Endodermal cell (in vitro differentiated cells): Measurements from ENCODE around the gene SCGB1A1. TPM values are rescaled to one million over a fixed set of nuclear protein-coding genes. Genes with fewer than 3 reads are reported as not detected.
A peak's percentile ranks its signal among the peaks of the same experiment; 100 is the strongest.

Source experiments
- DNase-seq: peaks from one replicate; pipeline ENCODE4 v3.0.0-alpha.2; 2017
- H3K27ac ChIP-seq: 2 replicates; pipeline ENCODE4 v1.5.1; 2013; ENCODE audit warnings: mild to moderate bottlenecking, low read depth, low read length, moderate library complexity
- H3K27me3 ChIP-seq: 2 replicates; pipeline ENCODE4 v1.6.1; 2013; ENCODE audit warnings: mild to moderate bottlenecking, low read length, moderate library complexity; ENCODE audit not compliant: insufficient read depth, control insufficient read depth, poor library complexity, severe bottlenecking
- H3K36me3 ChIP-seq: 2 replicates; pipeline ENCODE4 v1.7.0; 2013; ENCODE audit warnings: mild to moderate bottlenecking, low read length, moderate library complexity; ENCODE audit not compliant: control insufficient read depth, insufficient read depth
- H3K4me1 ChIP-seq: one replicate; pipeline ENCODE4 v1.7.0; 2013; ENCODE audit warnings: low read length; ENCODE audit not compliant: control insufficient read depth, insufficient read depth
- H3K4me3 ChIP-seq: 2 replicates; pipeline ENCODE4 v1.5.1; 2013; ENCODE audit warnings: mild to moderate bottlenecking, low read length, moderate library complexity
- H3K9ac ChIP-seq: 2 replicates; pipeline ENCODE4 v1.6.1; 2013; ENCODE audit warnings: mild to moderate bottlenecking, low read length, moderate library complexity; ENCODE audit not compliant: poor library complexity, severe bottlenecking; ENCODE audit errors: extremely low read depth
- H3K9me3 ChIP-seq: 2 replicates; pipeline ENCODE4 v1.6.1; 2013; ENCODE audit warnings: mild to moderate bottlenecking, low read length, moderate library complexity; ENCODE audit not compliant: control insufficient read depth
- H3K27ac Mint-ChIP-seq: 2 replicates; pipeline ENCODE4 v1.8.0; 2020; ENCODE audit warnings: mixed read lengths
- H3K27me3 Mint-ChIP-seq: 2 replicates; pipeline ENCODE4 v1.8.0; 2021; ENCODE audit warnings: mild to moderate bottlenecking, mixed read lengths; ENCODE audit not compliant: insufficient read depth
- H3K36me3 Mint-ChIP-seq: 2 replicates; pipeline ENCODE4 v1.8.0; 2020; ENCODE audit warnings: low read depth, mixed read lengths
- H3K4me1 Mint-ChIP-seq: 2 replicates; pipeline ENCODE4 v1.8.0; 2020; ENCODE audit warnings: mixed read lengths
- H3K4me3 Mint-ChIP-seq: 2 replicates; pipeline ENCODE4 v1.8.0; 2020; ENCODE audit warnings: mild to moderate bottlenecking, moderate library complexity, mixed read lengths
- H3K9me3 Mint-ChIP-seq: 2 replicates; pipeline ENCODE4 v1.8.0; 2020; ENCODE audit warnings: mild to moderate bottlenecking, mixed read lengths
- WGBS, 2 experiments: methylation state at CpG; one replicate each; pipeline versions ENCODE4 v1.1.5 to v1.1.7; 2013; ENCODE audit warnings: missing lambda C conversion rate in 2 of 2, mixed read lengths in 1 of 2; ENCODE audit not compliant: insufficient coverage in 1 of 2, insufficient read length in 1 of 2; 5-methylcytosine and 5-hydroxymethylcytosine counted together
- total RNA-seq, 2 donors: library from RNA; stranded (reverse); fragmentation: NEBNext Ultra II Directional in 1 of 2; extraction: Animal tissue kit (Norgen Biotek cat#: 25700) in 1 of 2; gene quantifications; 2 replicates in 1 of 2; 3 replicates in 1 of 2; pipeline ENCODE4 v1.2.1, GENCODE V29; 2021
- TF ChIP-seq, protein P1 (sequence below): fragments of 200-600 bp; sonication (generic); conservative IDR thresholded peaks from 2 replicates; pipeline ENCODE4 v1.5.0; 2021; ENCODE audit warnings: antibody characterized with exemption, mild to moderate bottlenecking

SCGB1A1 gene
- total RNA-seq, 2 donors from 2014 or later: not detected

DNA sequence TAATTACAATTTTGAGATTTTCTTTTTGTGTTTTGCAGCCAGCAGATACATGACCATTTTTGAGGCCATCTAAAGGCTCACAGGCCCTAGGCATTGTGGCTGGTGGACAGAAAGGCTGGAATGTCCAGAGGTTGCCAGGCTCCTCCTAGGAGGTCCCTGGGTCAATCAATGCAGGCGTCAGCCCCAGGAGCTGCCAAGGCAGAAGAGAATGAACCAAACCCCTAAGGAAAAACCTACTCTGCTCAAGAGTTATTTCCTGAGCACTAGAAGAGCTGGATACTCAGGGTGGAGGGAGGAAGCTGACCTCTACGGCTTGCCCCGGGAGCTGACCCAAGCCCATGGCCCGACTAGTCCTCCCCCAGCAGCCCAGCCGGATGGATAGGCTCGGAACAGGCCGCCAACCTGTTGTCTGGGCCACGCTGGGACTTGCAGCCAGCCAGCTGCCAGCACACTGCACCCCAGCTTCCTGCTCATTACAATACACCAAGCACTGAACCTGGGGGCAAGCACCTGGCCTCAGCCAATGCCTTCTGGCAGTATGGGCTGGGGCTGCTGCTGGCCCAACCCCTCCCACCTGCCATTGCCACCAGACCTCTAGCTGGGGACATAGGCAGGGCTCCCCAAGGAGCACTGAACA lies 5.7 kb upstream of the SCGB1A1 start:
- H3K27me3 Mint-ChIP-seq: peaks cover 1% of the 10 kb centered on the region
- no peaks in the 10 kb centered on the region for H3K36me3 Mint-ChIP-seq
- Histone ChIP-seq H3K27me3 (no peaks in the 10 kb centered on the region), H3K27ac (peak overlapping the region; percentile 10), H3K4me1 (peaks cover 1% of the 10 kb centered on the region), H3K36me3 (no peaks in the 10 kb centered on the region), H3K4me3 (no peak overlapping the region), H3K9ac (no peak overlapping the region), H3K9me3 (no peaks in the 10 kb centered on the region)
- no peak overlapping the region for H3K4me3 Mint-ChIP-seq
- no peak overlapping the region for H3K27ac Mint-ChIP-seq
- DNase-seq: peak; percentile 40
- TF ChIP-seq, protein P1, sequence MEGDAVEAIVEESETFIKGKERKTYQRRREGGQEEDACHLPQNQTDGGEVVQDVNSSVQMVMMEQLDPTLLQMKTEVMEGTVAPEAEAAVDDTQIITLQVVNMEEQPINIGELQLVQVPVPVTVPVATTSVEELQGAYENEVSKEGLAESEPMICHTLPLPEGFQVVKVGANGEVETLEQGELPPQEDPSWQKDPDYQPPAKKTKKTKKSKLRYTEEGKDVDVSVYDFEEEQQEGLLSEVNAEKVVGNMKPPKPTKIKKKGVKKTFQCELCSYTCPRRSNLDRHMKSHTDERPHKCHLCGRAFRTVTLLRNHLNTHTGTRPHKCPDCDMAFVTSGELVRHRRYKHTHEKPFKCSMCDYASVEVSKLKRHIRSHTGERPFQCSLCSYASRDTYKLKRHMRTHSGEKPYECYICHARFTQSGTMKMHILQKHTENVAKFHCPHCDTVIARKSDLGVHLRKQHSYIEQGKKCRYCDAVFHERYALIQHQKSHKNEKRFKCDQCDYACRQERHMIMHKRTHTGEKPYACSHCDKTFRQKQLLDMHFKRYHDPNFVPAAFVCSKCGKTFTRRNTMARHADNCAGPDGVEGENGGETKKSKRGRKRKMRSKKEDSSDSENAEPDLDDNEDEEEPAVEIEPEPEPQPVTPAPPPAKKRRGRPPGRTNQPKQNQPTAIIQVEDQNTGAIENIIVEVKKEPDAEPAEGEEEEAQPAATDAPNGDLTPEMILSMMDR: no peak
- peaks cover 7% of the 10 kb centered on the region for H3K4me1 Mint-ChIP-seq
- 87 to 89% methylated on average over 3 to 8 of the region's 8 CpGs for WGBS, 2 experiments
- peaks cover 2% of the 10 kb centered on the region for H3K9me3 Mint-ChIP-seq

- H3K36me3 Mint-ChIP-seq: no peaks in the 10 kb centered on the region
- peaks cover 9% of the 10 kb centered on the region for H3K4me1 ChIP-seq
- TF ChIP-seq, protein P1: no peak
- H3K4me3 ChIP-seq: no peak overlapping the region
- no peak overlapping the region for H3K9ac ChIP-seq
- H3K36me3 ChIP-seq: no peaks in the 10 kb centered on the region
- 92 to 93% methylated on average over 10 to 12 of the region's 12 CpGs for WGBS, 2 experiments
- H3K4me1 Mint-ChIP-seq: peaks cover 18% of the 10 kb centered on the region
- DNase-seq: peak; percentile 31
- no peak overlapping the region for H3K27ac ChIP-seq
- H3K9me3 ChIP-seq: no peaks in the 10 kb centered on the region
- H3K9me3 Mint-ChIP-seq: peaks cover 2% of the 10 kb centered on the region
- H3K4me3 Mint-ChIP-seq: no peak overlapping the region
- H3K27ac Mint-ChIP-seq: no peak overlapping the region
- H3K27me3 ChIP-seq: no peaks in the 10 kb centered on the region
- peaks cover 3% of the 10 kb centered on the region for H3K27me3 Mint-ChIP-seq
These were observed 2.2 kb upstream of the SCGB1A1 start for GRCh38 chr11:62416596-62416995.

- no peak overlapping the region for H3K4me3 Mint-ChIP-seq
- H3K9me3 Mint-ChIP-seq: peaks cover 2% of the 10 kb centered on the region
- Histone ChIP-seq H3K9me3 (no peaks in the 10 kb centered on the region), H3K4me1 (peaks cover 9% of the 10 kb centered on the region), H3K36me3 (no peaks in the 10 kb centered on the region), H3K27me3 (no peaks in the 10 kb centered on the region), H3K4me3 (no peak overlapping the region), H3K27ac (no peak overlapping the region), H3K9ac (no peak overlapping the region)
- WGBS, 2 experiments: 94 to 96% methylated on average over 5 of the region's 5 CpGs
- H3K4me1 Mint-ChIP-seq: peaks cover 22% of the 10 kb centered on the region
- peaks cover 16% of the 10 kb centered on the region for H3K27me3 Mint-ChIP-seq
- no peaks in the 10 kb centered on the region for H3K36me3 Mint-ChIP-seq
- TF ChIP-seq, protein P1: no peak
- H3K27ac Mint-ChIP-seq: no peak overlapping the region
- DNase-seq: no peak
These were observed 697 bp upstream of the SCGB1A1 start for GRCh38 chr11:62418136-62418535.
